ENCODE measurements around the gene ZNF821.

Gene ZNF821

DNA sequence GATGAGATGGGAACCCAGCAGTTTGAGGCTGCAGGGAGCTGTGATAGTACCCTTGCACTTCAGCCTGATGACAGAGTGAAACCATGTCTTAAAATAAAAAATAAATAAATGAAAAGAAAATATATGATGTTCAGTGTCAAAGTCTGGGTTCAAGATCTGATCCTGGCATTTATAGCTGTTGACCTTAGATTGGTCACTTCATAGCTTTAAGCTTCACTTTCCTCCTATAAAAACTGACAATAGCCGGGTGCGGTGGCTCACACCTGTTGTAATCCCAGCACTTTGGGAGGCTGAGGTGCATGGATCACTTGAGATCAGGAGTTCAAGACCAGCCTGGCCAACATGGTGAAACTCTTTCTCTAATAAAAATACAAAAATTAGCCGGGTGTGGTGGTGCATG lies 5.2 kb upstream of the ZNF821 start:
- no peaks in the 10 kb centered on the region for H3K27me3 ChIP-seq (ENCODE audit: control insufficient read depth, insufficient read depth, low read length)
- H3K27ac ChIP-seq = no peak overlapping the region
- no peak overlapping the region for H3K4me3 ChIP-seq (ENCODE audit: low read depth, low read length)
- no peaks in the 10 kb centered on the region for H3K9me3 ChIP-seq (ENCODE audit: control insufficient read depth, low read length)
- TF ChIP-seq CTCF (IDR thresholded peaks at IDR 0.05) = no peak
- no peak overlapping the region for H3K9ac ChIP-seq
- H3K79me2 ChIP-seq = no peaks in the 10 kb centered on the region
- no peak overlapping the region for H2AFZ ChIP-seq
- no peak overlapping the region for H3K4me2 ChIP-seq (ENCODE audit: low read length)
- H3K4me1 ChIP-seq = no peaks in the 10 kb centered on the region
- H3K36me3 ChIP-seq (ENCODE audit: control insufficient read depth, insufficient read depth, low read length) = no peaks in the 10 kb centered on the region

- Histone ChIP-seq H2AFZ (peak overlapping the region; percentile 100), H3K27ac (no peak overlapping the region), H3K27me3 (ENCODE audit: control insufficient read depth, insufficient read depth, low read length) (no peaks in the 10 kb centered on the region), H3K9ac (no peak overlapping the region), H3K4me2 (ENCODE audit: low read length) (no peak overlapping the region), H3K9me3 (ENCODE audit: control insufficient read depth, low read length) (no peaks in the 10 kb centered on the region), H3K79me2 (peaks cover 16% of the 10 kb centered on the region), H3K4me3 (ENCODE audit: low read depth, low read length) (no peak overlapping the region), H3K4me1 (peaks cover 5% of the 10 kb centered on the region), H3K36me3 (ENCODE audit: control insufficient read depth, insufficient read depth, low read length) (no peaks in the 10 kb centered on the region)
- TF ChIP-seq CTCF (IDR thresholded peaks at IDR 0.05) = no peak
Measured at GRCh38 chr16:71885261-71885650, 1.3 kb upstream of the ZNF821 start.

DNA sequence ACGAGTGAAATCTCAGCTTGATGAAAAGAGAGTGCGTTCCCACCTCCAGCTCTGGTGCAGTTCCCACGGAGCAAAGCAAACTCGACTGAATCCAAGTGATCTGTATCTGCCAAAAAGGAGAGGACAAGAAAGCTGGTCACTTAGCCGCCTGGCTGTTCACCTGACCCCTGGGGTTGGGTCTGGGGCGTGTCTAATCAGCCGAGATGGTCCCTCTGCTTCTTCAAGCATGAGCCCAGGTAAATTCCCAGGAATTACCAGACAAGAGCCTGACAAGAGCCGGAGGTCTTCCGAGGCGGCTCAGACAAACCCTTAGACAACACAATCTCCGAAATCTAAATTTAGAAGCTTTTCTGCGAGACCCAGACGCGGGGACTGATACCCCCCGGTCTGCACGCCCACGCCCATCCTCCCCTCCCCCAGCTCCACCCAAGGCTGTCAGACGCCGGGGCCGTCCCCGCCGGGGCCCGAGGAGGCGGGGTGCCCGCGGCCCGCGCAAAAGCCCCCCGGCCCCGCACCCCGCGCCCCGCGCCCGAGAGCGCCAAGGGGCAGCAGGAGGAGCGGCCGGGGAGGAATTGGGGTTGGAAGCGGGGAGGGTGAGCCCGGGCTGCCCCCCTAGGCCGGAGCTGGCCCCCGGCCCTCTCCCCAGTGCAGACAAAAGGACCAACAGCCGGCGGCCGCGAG lies 674 bp downstream of the ZNF821 start:
- Histone ChIP-seq H3K79me2 (peaks cover 16% of the 10 kb centered on the region), H3K9me3 (ENCODE audit: control insufficient read depth, low read length) (no peaks in the 10 kb centered on the region), H3K9ac (peak overlapping the region; percentile 92), H3K27me3 (ENCODE audit: control insufficient read depth, insufficient read depth, low read length) (no peaks in the 10 kb centered on the region), H3K4me1 (peaks cover 5% of the 10 kb centered on the region), H2AFZ (peak overlapping the region; percentile 100), H3K36me3 (ENCODE audit: control insufficient read depth, insufficient read depth, low read length) (no peaks in the 10 kb centered on the region), H3K4me3 (ENCODE audit: low read depth, low read length) (peak overlapping the region; percentile 87), H3K4me2 (ENCODE audit: low read length) (peak overlapping the region; percentile 98), H3K27ac (peak overlapping the region; percentile 88)
- TF ChIP-seq CTCF (IDR thresholded peaks at IDR 0.05) = no peak

DNA sequence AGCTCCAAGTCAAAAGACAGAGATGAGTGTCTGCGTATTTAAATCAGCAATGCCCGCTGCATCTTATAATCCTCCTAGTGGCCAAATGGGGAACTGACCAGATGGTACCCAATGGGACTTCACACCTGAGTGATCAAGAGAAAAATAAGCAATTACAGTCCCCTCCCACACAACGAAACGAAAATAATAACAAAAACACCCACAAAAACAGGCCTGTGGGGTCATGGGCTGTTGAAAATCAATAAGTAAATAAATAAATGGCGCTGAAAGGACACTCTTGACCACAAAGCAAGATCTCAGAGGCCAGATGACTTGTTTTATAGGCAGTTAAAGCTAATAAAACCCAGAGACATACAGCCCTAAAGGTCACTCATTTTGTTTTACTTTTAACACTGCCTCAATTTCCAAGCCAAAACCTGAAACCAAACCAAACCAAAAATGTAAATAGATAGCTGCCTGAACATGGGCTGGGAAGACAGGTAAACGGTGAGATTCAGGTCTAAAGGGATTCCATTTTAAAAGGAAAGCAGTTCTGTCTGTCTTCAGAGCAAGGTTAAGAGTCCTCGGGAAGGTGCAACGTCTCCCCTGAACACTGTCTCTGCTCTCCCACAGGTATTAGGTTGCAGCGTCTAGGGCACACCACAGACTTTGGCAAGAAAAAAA lies 1.3 kb downstream of the ZNF821 start:
- H3K9me3 ChIP-seq (ENCODE audit: control insufficient read depth, low read length) = no peaks in the 10 kb centered on the region
- peak; percentile 97 for TF ChIP-seq CTCF (IDR thresholded peaks at IDR 0.05)
- peak overlapping the region; percentile 100 for H2AFZ ChIP-seq
- H3K36me3 ChIP-seq (ENCODE audit: control insufficient read depth, insufficient read depth, low read length) = no peaks in the 10 kb centered on the region
- peaks cover 5% of the 10 kb centered on the region for H3K4me1 ChIP-seq
- peak overlapping the region; percentile 87 for H3K4me3 ChIP-seq (ENCODE audit: low read depth, low read length)
- H3K27ac ChIP-seq = peak overlapping the region; percentile 88
- H3K4me2 ChIP-seq (ENCODE audit: low read length) = peak overlapping the region; percentile 98
- no peak overlapping the region for H3K9ac ChIP-seq
- H3K79me2 ChIP-seq = peaks cover 16% of the 10 kb centered on the region
- H3K27me3 ChIP-seq (ENCODE audit: control insufficient read depth, insufficient read depth, low read length) = no peaks in the 10 kb centered on the region

Measured in parathyroid adenoma (tissue), 2 donors.